HG03378 (cell line): ENCODE measurements around the gene MPPED1.

Source experiments
- ATAC-seq: cut with Tn5 transposase; IDR thresholded peaks from one replicate; pipeline ENCODE4 v1.9.1; 2021; ENCODE audit warnings: mild to moderate bottlenecking, moderate library complexity; ENCODE audit not compliant: unreplicated experiment

Gene MPPED1

DNA sequence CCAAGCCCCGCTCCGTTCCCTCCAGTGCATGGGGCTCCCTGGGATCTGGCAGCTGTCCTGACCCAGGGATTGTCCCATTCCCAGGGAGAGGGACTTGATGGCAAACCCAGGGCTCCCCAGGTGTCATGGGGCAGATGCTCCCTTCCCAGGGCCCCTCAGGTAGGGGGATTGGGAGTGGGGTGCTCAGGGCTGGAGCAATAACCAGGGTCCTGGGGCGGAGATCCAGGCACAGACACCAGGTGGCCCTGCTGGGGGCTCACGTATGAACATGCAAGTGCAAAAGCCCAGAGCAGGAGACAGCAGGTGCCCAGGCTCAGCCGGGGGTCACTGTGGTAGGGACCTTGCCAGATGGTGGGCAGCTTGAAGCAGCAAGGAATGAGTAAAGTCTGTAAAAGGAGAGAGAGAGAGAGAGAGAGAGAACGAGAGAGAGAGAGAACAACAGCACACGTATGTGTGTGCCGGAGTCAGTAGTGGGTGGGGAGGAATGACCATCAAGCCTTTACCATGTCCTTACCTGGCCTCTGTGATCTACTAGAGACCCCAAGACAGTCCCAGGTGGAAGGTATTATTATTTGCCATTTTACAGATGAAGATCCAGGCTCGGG lies 19.3 kb upstream of the MPPED1 start:
- ATAC-seq, result no peak

DNA sequence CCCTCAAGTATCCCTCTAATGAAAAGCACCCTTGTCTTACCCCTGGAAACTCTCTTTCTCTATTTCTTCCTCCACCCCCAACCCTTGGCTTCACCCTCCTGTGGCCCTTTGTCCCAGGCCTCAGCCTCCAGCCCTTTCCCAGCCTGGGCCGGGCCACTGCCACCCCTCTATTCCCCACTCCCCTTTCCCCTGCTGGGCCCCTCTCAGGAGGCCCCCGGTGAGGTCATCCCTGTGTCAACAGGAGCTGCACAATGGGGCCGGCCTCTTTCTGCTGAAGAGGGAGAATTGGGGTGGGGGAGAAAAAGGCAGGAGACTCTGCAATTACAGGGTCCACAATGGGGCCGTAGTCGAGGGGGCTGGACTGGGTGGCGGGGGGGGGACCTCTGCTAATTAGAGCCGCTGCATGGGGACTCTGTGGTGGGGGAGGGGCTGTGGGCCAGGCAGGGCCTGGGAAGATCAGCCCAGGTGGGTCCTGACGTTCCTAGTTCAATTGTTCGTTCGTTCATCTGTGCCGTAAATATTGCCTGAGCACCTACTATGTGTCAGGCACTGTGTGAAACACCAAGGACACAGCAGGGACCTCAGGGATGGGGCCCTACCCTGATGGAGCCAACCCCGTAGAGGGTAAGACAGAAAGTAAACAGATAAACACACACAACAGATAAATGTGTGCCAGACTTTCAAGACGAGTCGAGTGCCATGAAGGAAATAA lies 18.5 kb upstream of the MPPED1 start:
- ATAC-seq, result no peak

DNA sequence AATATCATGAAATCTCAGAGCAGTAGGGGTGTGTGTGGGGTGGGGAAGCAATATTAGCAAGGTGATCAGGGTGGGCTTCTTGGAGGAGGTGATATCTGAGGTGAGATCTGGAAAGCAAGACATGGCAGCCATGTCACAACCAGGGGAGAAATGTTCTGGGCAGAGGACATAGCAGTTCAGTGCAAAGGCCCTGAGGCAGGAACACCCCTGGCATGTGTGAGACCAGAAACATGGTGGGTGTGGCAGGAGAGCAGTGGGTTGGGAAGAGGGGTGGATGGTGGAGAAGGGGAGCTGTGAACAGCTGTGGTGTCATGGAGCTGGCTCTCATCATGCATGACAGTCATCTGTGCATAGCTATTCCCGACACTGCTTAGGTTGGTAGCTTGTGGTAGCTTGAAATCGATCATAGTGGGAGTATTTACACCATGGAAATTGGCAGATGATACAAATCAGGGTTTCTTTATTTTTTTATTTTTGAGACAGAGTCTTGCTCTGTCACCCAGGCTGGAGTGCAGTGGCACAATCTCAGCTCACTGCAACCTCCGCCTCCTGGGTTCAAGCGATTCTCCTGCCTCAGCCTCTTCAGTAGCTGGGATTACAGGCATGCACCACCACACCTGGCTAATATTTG lies 17.9 kb upstream of the MPPED1 start:
- ATAC-seq, result no peak

DNA sequence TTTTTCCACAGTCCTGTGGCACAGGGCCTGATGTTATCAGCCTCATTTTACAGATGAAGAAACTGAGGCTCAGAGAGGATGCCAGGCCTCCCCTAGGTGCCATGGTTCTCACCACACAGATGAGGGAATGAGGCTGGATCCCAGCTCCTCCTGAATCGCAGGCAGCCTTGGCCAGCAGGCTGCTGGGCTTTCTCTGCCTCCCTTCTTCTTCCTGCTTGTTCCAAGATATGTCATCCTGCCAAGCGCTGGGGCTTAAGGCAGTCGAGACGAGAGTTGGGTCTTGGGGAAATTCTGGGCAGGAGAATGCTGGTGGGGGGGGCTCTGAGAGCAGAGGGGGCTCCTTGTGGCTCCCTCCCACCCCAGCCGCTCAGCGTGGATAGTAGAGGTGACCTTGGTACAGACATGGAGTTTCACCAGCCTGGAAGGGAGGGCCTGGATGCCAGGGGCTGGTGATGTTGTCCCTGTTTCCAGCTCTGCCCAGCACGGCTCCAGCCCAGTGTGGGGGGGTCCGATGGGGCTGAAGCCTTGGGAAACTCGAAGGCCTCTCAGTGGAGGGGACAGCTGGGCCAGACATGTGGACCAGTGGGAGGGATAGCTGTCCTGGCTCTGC lies 16.6 kb upstream of the MPPED1 start:
- no peak for ATAC-seq

DNA sequence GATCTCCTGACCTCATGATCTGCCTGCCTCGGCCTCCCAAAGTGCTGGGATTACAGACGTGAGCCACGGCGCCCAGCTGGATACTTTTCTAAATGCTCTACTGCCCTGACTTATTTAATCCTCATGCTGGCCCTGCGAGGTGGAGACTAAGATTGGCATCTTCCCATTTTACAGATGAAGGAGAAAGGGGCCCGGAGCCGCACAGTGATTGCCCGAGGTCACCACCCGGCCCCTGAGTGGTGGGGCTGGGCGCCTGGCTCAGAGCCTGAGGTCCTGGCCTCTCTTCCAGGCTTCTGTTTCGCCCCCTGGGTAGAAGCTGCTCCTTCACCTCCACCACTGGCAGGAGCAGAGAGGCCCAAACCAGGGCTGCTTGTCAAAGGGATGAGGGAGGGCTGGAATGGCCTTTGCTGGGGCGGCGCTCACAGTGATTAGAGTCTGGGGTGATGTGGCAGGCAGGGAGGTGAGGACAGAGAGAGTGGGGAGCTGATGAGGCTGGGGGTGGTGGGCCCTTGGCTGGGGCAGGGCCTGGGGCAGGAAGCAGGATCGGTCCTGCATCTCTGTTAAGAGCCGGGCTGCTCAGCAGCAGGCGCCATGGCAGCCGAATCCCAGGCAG lies 15.4 kb upstream of the MPPED1 start:
- ATAC-seq, result no peak

DNA sequence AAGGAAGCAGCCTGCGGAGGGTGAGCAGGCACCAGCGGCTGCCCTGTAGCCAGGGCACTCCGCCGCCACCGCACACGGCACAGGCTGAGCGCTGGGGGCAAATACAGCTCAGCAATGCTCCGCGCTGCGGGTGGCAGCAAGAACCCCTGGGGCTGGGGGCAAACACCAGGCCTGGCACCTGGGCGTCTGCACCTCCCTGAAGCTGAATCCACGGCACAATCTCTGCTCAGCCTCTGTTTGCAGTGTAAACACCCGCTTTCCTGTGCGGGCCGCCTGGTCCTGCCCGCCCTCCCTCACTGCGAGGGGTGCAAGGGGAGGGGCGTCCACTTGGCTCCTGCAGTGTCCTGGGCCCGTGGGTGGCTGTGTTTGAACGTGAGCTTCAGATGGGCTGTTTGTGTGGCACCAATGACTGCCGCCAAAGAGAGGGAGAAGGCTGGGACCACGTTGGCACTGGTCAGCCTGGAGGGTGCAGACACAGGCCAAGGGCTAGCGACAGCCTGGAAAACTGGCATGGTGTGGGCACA lies 14.8 kb upstream of the MPPED1 start:
- no peak for ATAC-seq

DNA sequence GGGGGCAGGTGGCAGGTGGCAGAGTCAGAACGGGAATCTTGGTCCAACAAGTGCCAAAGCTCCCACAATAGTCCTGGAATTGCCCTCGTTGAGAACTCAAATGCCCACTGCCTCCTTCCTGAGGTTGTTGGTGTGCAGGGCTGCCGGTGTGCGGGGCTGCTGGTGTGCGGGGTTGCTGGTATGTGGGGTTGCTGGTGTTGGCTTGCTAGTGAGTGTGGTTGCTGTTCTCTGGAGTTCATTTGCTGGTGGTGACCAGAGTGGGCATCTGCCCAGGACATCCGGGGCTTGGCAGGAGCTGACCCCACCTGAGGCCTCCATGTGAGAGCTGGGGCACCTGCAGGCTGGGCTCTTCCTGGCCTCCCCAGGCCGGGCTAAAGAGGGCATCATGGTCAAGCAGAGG lies 14.0 kb upstream of the MPPED1 start:
- ATAC-seq, result no peak

DNA sequence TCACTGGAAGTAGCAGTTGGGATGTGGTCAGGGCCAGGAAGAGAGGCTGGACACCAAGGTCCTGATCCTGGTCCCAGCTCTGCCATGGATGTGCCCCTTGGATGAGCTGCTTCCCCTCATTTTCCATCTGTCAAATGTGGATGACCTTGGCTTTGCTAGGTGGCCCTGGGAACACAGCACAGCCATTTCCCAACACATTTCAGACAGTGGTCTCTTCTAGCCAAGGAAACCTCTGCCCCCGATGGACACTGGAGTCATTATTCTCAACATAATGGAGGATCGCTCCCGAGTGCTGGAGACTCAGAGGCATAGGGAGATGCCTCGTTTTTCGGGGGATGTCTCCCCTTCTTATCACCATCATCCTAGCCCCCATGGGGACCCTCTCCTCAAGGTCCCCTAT lies 13.6 kb upstream of the MPPED1 start:
- ATAC-seq, result no peak

DNA sequence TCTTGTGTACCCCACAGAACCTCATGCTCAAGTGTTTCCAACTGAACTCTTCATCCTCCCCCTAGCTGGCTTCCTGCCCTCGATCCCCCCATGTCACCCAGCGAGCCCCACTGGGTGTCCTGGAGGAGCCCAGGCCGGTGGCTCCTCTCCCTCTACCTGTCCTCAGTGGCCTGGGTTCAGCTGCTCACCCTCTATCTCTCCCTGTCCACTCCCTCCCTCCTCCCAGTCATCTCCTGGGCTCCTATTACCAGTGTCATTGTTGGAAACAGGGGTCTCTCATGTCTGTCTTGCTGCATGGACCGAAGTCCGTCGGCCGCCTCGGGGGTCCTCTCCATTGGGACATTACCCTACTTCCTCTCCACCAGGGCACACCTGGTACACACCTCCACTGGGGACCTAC lies 12.9 kb upstream of the MPPED1 start:
- ATAC-seq, result no peak

DNA sequence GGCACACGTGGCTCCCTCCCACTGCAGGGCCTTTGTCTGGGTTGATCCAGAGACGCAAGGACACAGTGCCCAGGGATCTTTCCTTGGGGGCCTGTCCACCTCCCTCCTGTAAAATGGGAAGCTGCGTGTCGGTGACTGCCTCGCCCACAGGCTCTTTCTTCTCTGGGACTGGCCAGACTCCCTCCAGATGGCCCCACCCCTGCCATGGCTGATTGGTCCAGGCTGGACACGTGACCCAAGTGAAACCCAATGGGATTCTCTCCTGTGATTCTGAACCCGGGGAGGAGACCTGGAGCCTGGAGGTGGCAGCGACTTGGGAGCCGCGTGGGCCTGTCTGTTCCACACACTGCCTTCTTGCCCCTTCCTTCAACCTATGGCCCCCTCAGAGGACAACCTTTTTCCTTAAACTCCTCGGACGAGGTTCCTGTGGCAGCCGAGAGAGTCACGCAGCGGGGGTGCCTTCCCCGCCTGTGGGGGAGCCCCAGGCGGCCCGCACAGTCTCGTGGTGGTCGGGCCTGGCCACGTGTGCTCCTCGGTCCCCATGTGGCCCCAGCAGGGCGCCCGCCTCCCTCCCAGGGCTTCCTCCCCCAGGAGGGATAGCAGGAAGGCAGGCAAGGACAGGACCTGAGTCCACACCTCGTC lies 12.4 kb upstream of the MPPED1 start:
- no peak for ATAC-seq

DNA sequence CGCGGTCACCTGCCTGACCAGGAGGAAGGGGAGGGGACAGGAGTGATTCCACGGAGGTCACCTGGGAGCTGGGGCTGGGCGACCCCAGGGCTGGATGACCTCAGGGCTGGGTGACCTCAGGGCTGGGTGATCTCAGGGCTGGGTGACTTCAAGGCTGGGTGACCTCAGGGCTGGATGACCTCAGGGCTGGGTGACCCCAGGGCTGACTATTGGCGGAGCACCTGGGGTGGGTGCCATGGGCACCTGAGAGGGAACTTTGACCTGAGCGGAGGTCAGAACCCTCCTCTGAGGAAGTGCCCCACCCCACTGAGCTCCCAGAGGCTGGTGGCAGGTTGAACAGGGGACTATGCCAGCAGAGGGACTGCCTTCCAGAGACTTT lies 11.8 kb upstream of the MPPED1 start:
- ATAC-seq, result no peak

DNA sequence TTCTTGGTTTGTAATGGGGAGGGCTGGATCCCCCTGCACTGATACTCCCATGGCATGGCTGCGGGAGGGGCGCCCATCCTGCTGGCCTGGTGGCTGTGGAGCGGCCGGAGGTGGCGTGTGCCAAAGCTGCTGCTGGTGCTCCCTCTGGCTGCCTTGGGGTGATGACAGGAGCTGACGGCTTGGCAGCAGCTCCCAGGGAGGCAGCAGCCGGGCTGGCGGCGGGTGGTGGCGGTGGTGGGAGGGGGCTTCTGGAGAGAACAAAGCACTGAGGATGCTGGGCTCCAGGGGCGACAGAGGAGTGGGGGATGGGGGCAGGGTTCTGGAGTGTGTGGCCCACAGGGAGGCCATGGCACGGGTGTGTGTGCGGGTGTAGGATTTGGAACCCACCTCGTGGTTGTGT lies 11.4 kb upstream of the MPPED1 start:
- ATAC-seq, result no peak

DNA sequence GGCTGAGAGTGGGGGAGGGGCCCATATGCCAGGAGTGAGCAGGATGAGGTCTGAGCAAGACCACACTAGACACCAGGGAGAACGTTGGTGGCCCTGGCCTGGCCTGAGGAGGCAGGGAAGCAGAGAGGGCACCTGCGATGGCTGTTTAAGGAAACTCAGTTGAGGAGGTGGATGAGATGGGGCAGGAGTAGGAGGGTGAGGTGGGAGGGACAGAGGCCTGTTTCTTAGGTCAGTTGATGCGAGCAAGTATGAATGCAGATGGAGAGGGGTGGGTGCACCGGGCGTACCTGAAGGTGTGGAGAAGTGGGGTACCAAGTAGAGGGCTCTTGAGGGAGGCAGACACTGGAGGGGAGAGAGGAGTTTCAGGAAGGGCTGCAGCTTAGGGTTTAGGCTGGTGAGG lies 10.6 kb upstream of the MPPED1 start:
- no peak for ATAC-seq

DNA sequence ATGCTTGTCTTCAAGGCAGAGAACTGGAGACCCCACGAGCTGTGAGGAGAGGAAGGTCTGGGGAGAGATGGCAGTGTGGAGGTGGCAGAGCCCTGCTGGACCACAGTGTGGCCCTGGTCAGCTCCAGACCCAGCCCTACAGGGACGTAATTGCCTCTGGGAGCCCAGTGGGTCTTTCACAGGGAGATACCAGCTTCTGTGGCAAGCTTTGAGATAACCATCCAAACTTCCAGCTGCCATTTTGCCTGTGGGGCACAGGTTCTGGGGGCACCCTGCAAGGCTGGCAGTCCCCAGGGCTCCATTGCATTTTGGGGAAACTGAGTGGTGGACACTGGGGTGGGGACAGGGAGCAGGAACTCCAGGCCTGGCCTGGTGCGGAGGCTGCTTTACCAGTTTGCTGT lies 10.2 kb upstream of the MPPED1 start:
- ATAC-seq, result no peak

DNA sequence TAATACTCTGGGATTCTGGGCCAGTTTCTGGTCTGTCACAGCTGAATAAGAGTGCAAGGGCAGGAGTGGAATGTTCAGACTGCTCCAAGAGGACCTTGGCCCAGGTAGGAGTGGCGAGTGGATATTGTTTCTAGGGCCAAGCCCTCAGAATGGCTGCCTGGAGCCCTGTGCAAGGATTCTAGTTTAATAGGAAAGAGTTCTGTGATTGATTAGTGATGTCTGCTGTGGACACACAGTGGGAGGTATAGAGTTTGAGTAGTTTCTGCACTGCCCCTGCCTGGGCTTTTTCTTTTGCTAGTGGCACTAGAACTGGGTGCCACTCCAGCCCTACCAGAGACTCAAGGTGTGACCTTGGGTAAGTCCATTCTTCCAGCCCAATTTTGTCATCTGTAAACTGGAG lies 9.7 kb upstream of the MPPED1 start:
- no peak for ATAC-seq

DNA sequence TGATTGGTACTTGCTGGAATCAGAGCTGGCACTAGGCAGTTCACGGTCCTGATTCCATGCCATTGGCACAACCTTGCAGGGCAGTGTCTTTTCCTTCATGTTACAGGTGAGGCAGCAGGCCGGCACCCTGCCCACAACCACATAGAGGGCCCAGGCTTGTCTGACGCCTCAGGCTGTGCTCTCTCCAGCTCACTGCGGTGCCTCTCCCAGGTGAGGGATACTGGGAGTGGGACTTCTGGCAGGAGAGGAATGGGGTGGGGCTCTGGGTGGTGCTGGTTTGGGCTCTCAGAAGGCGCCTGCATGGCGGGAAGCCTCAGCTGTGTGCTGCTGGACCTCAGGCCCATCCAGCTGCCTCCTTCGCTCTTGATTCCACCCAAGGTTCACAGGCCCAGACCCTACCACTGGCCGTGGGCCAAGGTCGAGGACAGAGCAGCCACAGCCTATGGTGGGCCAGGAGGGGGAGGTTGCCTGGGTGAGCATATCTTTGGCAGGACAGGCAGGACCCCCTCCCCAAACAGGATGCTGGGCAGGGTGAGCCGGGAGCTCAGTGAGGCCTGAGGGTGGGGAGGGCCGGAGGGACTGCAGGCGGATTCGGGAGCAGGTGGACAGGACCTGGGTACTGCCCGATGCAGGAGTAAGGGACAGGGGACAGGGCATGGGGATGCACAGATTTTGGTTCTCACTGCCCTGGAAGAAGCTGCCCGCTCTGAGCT lies 7.0 kb upstream of the MPPED1 start:
- ATAC-seq, result no peak

DNA sequence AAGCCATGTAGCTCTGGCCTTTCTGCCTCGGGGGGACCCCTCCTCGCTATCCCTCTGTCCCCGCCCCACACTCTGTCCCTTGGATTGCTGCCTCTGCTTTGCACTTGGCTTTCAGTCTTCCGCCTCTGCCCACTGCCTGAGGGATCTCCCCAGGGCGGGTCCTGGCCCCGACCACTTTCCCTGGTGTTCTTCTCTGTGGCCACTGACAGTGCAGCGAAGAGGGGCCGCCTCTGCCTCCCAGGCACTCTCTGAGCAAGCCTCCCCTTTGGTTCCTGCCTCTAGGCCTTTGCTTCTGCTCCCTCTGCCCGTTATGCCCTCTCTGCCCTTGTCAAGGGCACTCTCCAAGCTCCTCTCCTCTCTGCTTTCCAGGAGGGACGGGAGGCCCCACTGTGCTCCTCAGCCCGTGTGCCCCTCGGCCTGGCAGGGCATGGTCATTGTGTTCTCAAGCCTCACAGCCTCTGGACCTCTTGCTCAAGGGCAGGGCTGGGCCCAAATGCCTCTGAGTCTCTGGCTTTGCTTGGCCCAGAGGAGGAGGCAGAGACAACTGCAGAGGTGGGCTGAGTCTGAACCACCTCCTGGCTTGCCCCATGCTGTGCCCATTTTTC lies 5.5 kb upstream of the MPPED1 start:
- ATAC-seq, result no peak

DNA sequence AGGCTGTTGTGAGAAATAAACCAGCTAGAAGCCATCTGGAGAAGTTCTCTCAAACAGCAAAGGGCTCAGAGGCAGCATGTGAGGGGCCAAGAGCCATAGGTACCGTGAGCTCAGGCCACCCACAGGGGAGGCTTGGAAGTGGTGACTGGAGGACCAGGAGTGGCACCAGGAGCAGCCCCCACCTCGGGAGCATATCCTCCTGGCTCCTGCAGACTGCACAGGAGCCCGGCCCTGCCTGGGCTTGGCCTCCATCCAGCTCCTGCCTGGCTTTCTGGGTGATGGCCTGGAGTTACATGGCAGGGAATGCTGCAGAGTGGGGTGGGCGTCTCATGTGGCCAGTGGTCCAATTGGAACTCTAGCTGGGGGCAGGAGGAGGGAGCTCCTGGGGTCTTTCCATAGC lies 4.2 kb upstream of the MPPED1 start:
- ATAC-seq, result no peak

DNA sequence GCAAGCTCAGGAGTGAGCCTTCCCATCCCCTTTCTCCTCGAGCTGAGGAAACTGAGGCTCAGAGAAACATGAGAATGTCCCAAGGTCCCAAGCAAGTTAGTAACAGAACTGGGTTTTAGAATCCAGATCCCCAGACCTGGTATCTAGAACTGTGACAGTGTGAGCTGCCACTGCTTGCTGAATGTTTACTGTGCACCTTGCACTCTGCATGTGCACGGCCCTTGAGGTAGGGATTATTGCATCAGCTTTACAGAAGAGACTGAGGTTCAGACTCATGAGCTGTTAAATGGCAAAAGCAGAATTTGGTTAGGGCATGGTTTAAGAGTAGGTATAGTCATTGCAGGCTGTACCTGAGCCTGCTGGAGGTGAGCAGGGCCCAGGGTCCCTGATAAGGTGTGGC lies 3.8 kb upstream of the MPPED1 start:
- no peak for ATAC-seq

DNA sequence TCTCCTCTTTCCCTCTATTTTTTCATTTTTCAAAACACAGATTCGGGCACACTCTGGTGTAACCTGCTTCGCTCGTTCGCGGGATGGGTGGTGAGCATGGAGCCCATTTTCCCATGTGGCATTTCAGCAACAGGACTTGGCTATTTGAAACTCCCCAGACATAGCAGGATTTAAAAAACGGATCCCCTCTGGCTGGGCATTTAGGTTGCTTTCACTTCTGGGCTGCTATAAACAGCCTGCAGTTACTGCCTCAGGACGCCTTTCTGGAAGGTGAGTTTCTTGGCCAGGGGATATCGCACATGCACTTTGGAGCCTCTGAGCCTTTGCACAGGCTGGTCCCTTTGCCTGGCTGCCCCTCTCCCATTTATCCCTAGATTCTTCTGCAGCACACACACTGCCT lies 2.8 kb upstream of the MPPED1 start:
- no peak for ATAC-seq
